H1 (cell line): Measurements from ENCODE around the gene TSC2. TPM values are rescaled to one million over a fixed set of nuclear protein-coding genes. Genes with fewer than 3 reads are reported as not detected.
"Not testable (repeated sequence)": the region's sequence is repeated elsewhere in the genome, so short reads cannot be mapped to it uniquely, and the experiment has no call there.

ENCODE experiments used
- CTCF ChIA-PET: fragments of 300-600 bp; sonication (Branson Sonifier 250); formaldehyde crosslinking; loops from one replicate; lab custom pipeline; 2021; ENCODE audit not compliant: partially characterized antibody; lab: Charles Lee
- POLR2A ChIA-PET: fragments of 300-600 bp; sonication (Branson Sonifier 250); formaldehyde crosslinking; loops from one replicate; lab custom pipeline; 2021; ENCODE audit warnings: inconsistent platforms; ENCODE audit not compliant: partially characterized antibody; lab: Charles Lee
- DNase-seq, 2 experiments: peaks; one replicate each; pipeline versions ENCODE4 v3.0.0 to v3.0.0-alpha.2; 2010 to 2022; ENCODE audit warnings: low spot score in 2 of 2, low read depth in 1 of 2, mixed read lengths in 1 of 2
- FAIRE-seq: peaks from 2 replicates; lab custom pipeline; 2011; peaks lifted over from hg19 to GRCh38; lab: Jason Lieb, UNC
- H2AFZ ChIP-seq: 2 replicates; pipeline ENCODE4 v1.8.1; 2012; ENCODE audit warnings: low read length, inconsistent platforms
- H2AK5ac ChIP-seq: 2 replicates; pipeline ENCODE4 v1.6.1; 2013; ENCODE audit warnings: low read depth, low read length
- H2BK120ac ChIP-seq: replicated peaks from 2 replicates; pipeline ENCODE3; 2013; ENCODE audit warnings: low read depth, low read length, inconsistent platforms
- H2BK12ac ChIP-seq: 2 replicates; pipeline ENCODE4 v1.6.1; 2013; ENCODE audit warnings: low read depth, low read length
- H2BK15ac ChIP-seq: 2 replicates; pipeline ENCODE4 v1.6.1; 2013; ENCODE audit warnings: low read length
- H2BK20ac ChIP-seq: 2 replicates; pipeline ENCODE4 v1.6.1; 2013; ENCODE audit warnings: low read length
- H2BK5ac ChIP-seq: 2 replicates; pipeline ENCODE4 v1.6.1; 2013; ENCODE audit warnings: low read depth, low read length
- H3K14ac ChIP-seq: 2 replicates; pipeline ENCODE4 v1.6.1; 2013; ENCODE audit warnings: inconsistent platforms; ENCODE audit not compliant: insufficient read length
- H3K18ac ChIP-seq: 2 replicates; pipeline ENCODE4 v1.6.1; 2013; ENCODE audit warnings: low read length; ENCODE audit errors: extremely low read depth
- H3K23ac ChIP-seq: 2 replicates; pipeline ENCODE4 v1.6.1; 2013; ENCODE audit warnings: inconsistent platforms; ENCODE audit not compliant: insufficient read length
- H3K23me2 ChIP-seq: 2 replicates; pipeline ENCODE4 v1.6.1; 2013; ENCODE audit warnings: low read depth, low read length
- H3K27ac ChIP-seq: 2 replicates; pipeline ENCODE4 v1.6.1; 2011; ENCODE audit warnings: low read depth, low read length, inconsistent platforms
- H3K27me3 ChIP-seq, 4 experiments: replicated peaks in 1 of 4; 1 replicate in 1 of 4; 2 replicates in 3 of 4; pipeline versions ENCODE4 v1.6.1 to v1.8.1; 2011 to 2013; ENCODE audit warnings: low read length in 3 of 4, mild to moderate bottlenecking in 3 of 4, inconsistent platforms in 2 of 4, mixed read lengths in 2 of 4, moderate library complexity in 1 of 4; ENCODE audit not compliant: control insufficient read depth in 3 of 4, insufficient read depth in 3 of 4; ENCODE audit errors: extremely low read depth in 1 of 4
- H3K36me3 ChIP-seq, 4 experiments: 2 replicates each; pipeline versions ENCODE4 v1.6.1 to v1.8.1; 2011 to 2013; ENCODE audit warnings: mild to moderate bottlenecking in 4 of 4, low read length in 3 of 4, moderate library complexity in 2 of 4, control low read depth in 1 of 4, inconsistent platforms in 1 of 4; ENCODE audit not compliant: insufficient read depth in 4 of 4, control insufficient read depth in 2 of 4
- H3K4ac ChIP-seq: replicated peaks from 2 replicates; pipeline ENCODE3; 2013; ENCODE audit warnings: low read length, low read depth, mixed read lengths, inconsistent platforms; ENCODE audit not compliant: insufficient read length
- H3K4me1 ChIP-seq, 4 experiments: replicated peaks in 1 of 4; 1 replicate in 1 of 4; 2 replicates in 3 of 4; pipeline versions ENCODE4 v1.6.1 to v1.8.1; 2011 to 2013; ENCODE audit warnings: low read length in 3 of 4, inconsistent platforms in 2 of 4, mixed read lengths in 1 of 4; ENCODE audit not compliant: insufficient read depth in 4 of 4, control insufficient read depth in 3 of 4
- H3K4me2 ChIP-seq, 2 experiments: 2 replicates each; pipeline versions ENCODE4 v1.6.1 to v1.8.1; 2011 to 2013; ENCODE audit warnings: low read depth in 2 of 2, low read length in 2 of 2, control low read depth in 1 of 2, inconsistent platforms in 1 of 2, mild to moderate bottlenecking in 1 of 2; ENCODE audit not compliant: insufficient read depth in 1 of 2
- H3K4me3 ChIP-seq, 4 experiments: fragments of 200-600, 300-600 bp in 1 of 4; sonication (generic), shearing (Covaris generic), sonication (Bioruptor Twin) in 1 of 4; 2 replicates each; pipeline versions ENCODE4 v1.5.1 to v1.8.1; 2011 to 2016; ENCODE audit warnings: low read length in 4 of 4, low read depth in 3 of 4, control low read depth in 2 of 4, inconsistent platforms in 2 of 4, mild to moderate bottlenecking in 2 of 4, mixed read lengths in 1 of 4, moderate library complexity in 1 of 4; ENCODE audit not compliant: insufficient read depth in 2 of 4; ENCODE audit errors: extremely low read depth in 1 of 4
- H3K56ac ChIP-seq: replicated peaks from 2 replicates; pipeline ENCODE3; 2013; ENCODE audit warnings: low read depth, mild to moderate bottlenecking, mixed read lengths, low read length, inconsistent platforms; ENCODE audit not compliant: insufficient read length
- H3K79me1 ChIP-seq: 2 replicates; pipeline ENCODE4 v1.6.1; 2013; ENCODE audit warnings: low read depth, low read length, control low read depth
- H3K79me2 ChIP-seq, 2 experiments: 2 replicates each; pipeline versions ENCODE4 v1.6.1 to v1.8.1; 2012 to 2013; ENCODE audit warnings: low read length in 2 of 2, mild to moderate bottlenecking in 2 of 2, inconsistent platforms in 1 of 2; ENCODE audit not compliant: insufficient read depth in 2 of 2, control insufficient read depth in 1 of 2
- H3K9ac ChIP-seq, 4 experiments: replicated peaks in 1 of 4; 1 replicate in 1 of 4; 2 replicates in 3 of 4; pipeline versions ENCODE4 v1.6.1 to v1.8.1; 2011 to 2013; ENCODE audit warnings: low read depth in 3 of 4, low read length in 3 of 4, control low read depth in 2 of 4, mild to moderate bottlenecking in 2 of 4, moderate library complexity in 2 of 4, inconsistent platforms in 1 of 4; ENCODE audit errors: extremely low read depth in 1 of 4
- H3K9me3 ChIP-seq, 2 experiments: 2 replicates each; pipeline versions ENCODE4 v1.6.1 to v1.8.1; 2012 to 2013; ENCODE audit warnings: mild to moderate bottlenecking in 2 of 2, moderate library complexity in 2 of 2, control low read depth in 1 of 2, inconsistent platforms in 1 of 2, low read depth in 1 of 2, low read length in 1 of 2, mixed read lengths in 1 of 2; ENCODE audit not compliant: insufficient read depth in 2 of 2
- H4K20me1 ChIP-seq, 2 experiments: replicated peaks in 1 of 2; 2 replicates each; pipeline versions ENCODE3 to v1.8.1; 2011 to 2013; ENCODE audit warnings: inconsistent platforms in 2 of 2, low read length in 2 of 2, mild to moderate bottlenecking in 1 of 2; ENCODE audit not compliant: insufficient read depth in 2 of 2, control insufficient read depth in 1 of 2
- H4K5ac ChIP-seq: 2 replicates; pipeline ENCODE4 v1.6.1; 2013; ENCODE audit warnings: low read length, low read depth, mixed read lengths, inconsistent platforms; ENCODE audit not compliant: insufficient read length
- H4K8ac ChIP-seq: 2 replicates; pipeline ENCODE4 v1.8.0; 2013; ENCODE audit warnings: mild to moderate bottlenecking, moderate library complexity, low read length, inconsistent platforms; ENCODE audit not compliant: insufficient read depth; ENCODE audit errors: extremely low read depth
- H4K91ac ChIP-seq: replicated peaks from 2 replicates; pipeline ENCODE3; 2013; ENCODE audit warnings: low read length, mixed read lengths, inconsistent platforms; ENCODE audit not compliant: insufficient read length
- WGBS, 2 experiments: shearing (Covaris generic) in 1 of 2; methylation state at CpG; one replicate each; pipeline versions ENCODE4 v1.1.6 to v1.1.7; 2013 to 2015; ENCODE audit warnings: low lambda C conversion rate in 2 of 2, mixed read lengths in 2 of 2, inconsistent platforms in 1 of 2, low coverage in 1 of 2, missing lambda C conversion rate in 1 of 2; ENCODE audit not compliant: insufficient replicate concordance in 2 of 2, insufficient coverage in 1 of 2, insufficient read length in 1 of 2; ENCODE audit errors: extremely low coverage in 1 of 2, missing lambda C conversion rate in 1 of 2; 5-methylcytosine and 5-hydroxymethylcytosine counted together
- polyA plus RNA-seq, 7 experiments: library from polyadenylated mRNA; depleted of rRNA in 3 of 7; stranded (reverse) in 5 of 7; unstranded in 2 of 7; fragments of >200 nt in 5 of 7; fragments of 200-250 nt in 2 of 7; gene quantifications; 1 replicate in 5 of 7; 2 replicates in 1 of 7; 4 replicates in 1 of 7; pipeline versions ENCODE4 v1.2.1 to v1.2.3, GENCODE V29; 2011 to 2013; ENCODE audit warnings: missing spikeins in 2 of 7, mixed read lengths in 2 of 7
- total RNA-seq: library from RNA; stranded (reverse); fragmentation: NEBNext Ultra II Directional; extraction: Animal tissue kit (Norgen Biotek cat#: 25700); gene quantifications from 2 replicates; pipeline ENCODE4 v1.2.1, GENCODE V29; 2021

TSC2 gene
- total and polyA plus RNA-seq, 2 of the 8 experiments (the other 6 are each of a cell fraction or from before 2014, with no cell fraction given) = 65.9 to 96.6 TPM

DNA sequence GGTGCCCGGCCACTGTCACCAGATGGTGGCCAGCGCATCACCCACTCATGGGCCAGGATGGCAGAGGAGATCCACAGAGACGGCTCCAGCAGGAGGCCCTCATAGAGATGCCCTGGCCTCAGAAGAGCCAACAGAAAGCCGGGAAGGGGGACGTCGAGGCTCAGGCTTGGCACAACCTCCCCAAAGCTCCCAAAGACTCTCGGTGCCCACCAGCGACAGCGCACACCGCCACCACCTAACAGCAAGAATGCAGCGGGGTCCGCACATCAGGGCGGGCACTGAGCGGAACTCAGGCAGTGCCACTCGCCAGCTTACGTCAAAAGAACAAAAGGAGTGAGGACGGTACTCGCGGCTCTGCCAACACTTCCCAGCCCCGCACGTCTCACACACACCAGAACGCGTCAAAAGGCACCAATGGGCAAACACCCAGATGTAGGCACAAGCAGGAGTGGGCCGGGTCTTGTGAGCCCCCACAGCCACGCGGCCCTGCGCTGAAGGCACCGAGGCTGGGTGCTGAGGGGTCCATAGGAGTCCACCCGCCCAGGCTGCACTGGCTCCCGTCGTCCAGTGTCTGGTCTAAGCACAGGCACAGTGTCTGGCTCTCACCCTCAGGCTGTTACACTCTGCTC lies 79.3 kb downstream of the TSC2 start:
- H2BK12ac ChIP-seq = peak overlapping the region; percentile 60; the same call in 1 of the 2 replicates
- not testable (repeated sequence) for H4K5ac ChIP-seq, H3K14ac ChIP-seq, H3K4ac ChIP-seq, DNase-seq, H4K20me1 ChIP-seq, H3K23me2 ChIP-seq, H3K27me3 ChIP-seq, H4K91ac ChIP-seq, H3K36me3 ChIP-seq, H3K9me3 ChIP-seq, H3K56ac ChIP-seq, FAIRE-seq, H3K4me2 ChIP-seq, H2AFZ ChIP-seq, H2BK120ac ChIP-seq, H3K9ac ChIP-seq, H3K79me1 ChIP-seq, H3K4me3 ChIP-seq, H3K23ac ChIP-seq
- H3K4me1 ChIP-seq = peaks cover 0 to 23% (median 14%) of the 10 kb centered on the region in 4 experiments; a peak in 6 of 7 replicates
- 89% methylated on average over 24 of the region's 31 CpGs; no CpG with 5 or more reads in 1 of the 2 experiments for WGBS, 2 experiments
- ChIA-PET POLR2A (interaction anchor here (1.2 to 1.5 kb wide), 2 partner anchors 25 to 54 kb away, joined by 3 to 4 read pairs; no protein-coding TSS in a partner anchor), CTCF (interaction anchor here (1.0 kb wide), 1 partner anchor 13 kb away, joined by 5 read pairs; no protein-coding TSS in a partner anchor)
- H4K8ac ChIP-seq = peak overlapping the region; percentile 51; the same call in 1 of the 2 replicates
- H2BK5ac ChIP-seq = peak overlapping the region; percentile 78; the same call in 1 of the 2 replicates
- peaks cover 0 to 22% of the 10 kb centered on the region in 2 experiments; a peak in 2 of 4 replicates for H3K79me2 ChIP-seq
- H2BK20ac ChIP-seq = peak overlapping the region; percentile 48; the same call in 1 of the 2 replicates
- 0 out of 2 replicates have a peak overlapping the region, but pooled peaks have one; percentile 46 for H2BK15ac ChIP-seq
- peak overlapping the region; percentile 82; the same call in 1 of the 2 replicates for H2AK5ac ChIP-seq
- peak overlapping the region; percentile 29; the same call in 1 of the 2 replicates for H3K27ac ChIP-seq
- peak overlapping the region; percentile 19; the same call in 1 of the 2 replicates for H3K18ac ChIP-seq
